Esophagus muscularis mucosa (tissue), 4 donors: Measurements from ENCODE around the gene ECE2.

Experiments
- EP300 ChIP-seq: sonication (generic); formaldehyde crosslinking; IDR thresholded peaks from one replicate; pipeline ENCODE4 v1.6.1; 2017; ENCODE audit warnings: antibody characterized with exemption
- POLR2A ChIP-seq: fragments of 450-650 bp; IDR thresholded peaks from one replicate; pipeline ENCODE4 v1.6.1; 2017; ENCODE audit warnings: antibody characterized with exemption, moderate library complexity, mild to moderate bottlenecking, low read depth
- POLR2AphosphoS5 ChIP-seq, 2 donors: sonication (generic); formaldehyde crosslinking; IDR thresholded peaks; one replicate each; pipeline ENCODE4 v1.6.1; 2017; ENCODE audit warnings: antibody characterized with exemption in 2 of 2
- TF ChIP-seq, protein P1 (sequence below), 3 experiments: fragments of 200-600 bp in 2 of 3; fragments of 450-650 bp in 1 of 3; sonication (generic) in 2 of 3; IDR thresholded peaks; one replicate each; pipeline ENCODE4 v1.5.1; 2017 to 2019; ENCODE audit warnings: antibody characterized with exemption in 3 of 3, mild to moderate bottlenecking in 2 of 3, moderate library complexity in 1 of 3

GRCh38 chr3:184333700-184334099 is 57.9 kb downstream of the ECE2 start:
- TF ChIP-seq, protein P1, sequence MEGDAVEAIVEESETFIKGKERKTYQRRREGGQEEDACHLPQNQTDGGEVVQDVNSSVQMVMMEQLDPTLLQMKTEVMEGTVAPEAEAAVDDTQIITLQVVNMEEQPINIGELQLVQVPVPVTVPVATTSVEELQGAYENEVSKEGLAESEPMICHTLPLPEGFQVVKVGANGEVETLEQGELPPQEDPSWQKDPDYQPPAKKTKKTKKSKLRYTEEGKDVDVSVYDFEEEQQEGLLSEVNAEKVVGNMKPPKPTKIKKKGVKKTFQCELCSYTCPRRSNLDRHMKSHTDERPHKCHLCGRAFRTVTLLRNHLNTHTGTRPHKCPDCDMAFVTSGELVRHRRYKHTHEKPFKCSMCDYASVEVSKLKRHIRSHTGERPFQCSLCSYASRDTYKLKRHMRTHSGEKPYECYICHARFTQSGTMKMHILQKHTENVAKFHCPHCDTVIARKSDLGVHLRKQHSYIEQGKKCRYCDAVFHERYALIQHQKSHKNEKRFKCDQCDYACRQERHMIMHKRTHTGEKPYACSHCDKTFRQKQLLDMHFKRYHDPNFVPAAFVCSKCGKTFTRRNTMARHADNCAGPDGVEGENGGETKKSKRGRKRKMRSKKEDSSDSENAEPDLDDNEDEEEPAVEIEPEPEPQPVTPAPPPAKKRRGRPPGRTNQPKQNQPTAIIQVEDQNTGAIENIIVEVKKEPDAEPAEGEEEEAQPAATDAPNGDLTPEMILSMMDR (IDR thresholded peaks at IDR 0.05) = no peak
- no peak for TF ChIP-seq POLR2A
- no peak for TF ChIP-seq POLR2AphosphoS5 (IDR thresholded peaks at IDR 0.05)
- no peak for TF ChIP-seq EP300
